ENCODE measurements around the gene FCN1.

Gene FCN1

DNA sequence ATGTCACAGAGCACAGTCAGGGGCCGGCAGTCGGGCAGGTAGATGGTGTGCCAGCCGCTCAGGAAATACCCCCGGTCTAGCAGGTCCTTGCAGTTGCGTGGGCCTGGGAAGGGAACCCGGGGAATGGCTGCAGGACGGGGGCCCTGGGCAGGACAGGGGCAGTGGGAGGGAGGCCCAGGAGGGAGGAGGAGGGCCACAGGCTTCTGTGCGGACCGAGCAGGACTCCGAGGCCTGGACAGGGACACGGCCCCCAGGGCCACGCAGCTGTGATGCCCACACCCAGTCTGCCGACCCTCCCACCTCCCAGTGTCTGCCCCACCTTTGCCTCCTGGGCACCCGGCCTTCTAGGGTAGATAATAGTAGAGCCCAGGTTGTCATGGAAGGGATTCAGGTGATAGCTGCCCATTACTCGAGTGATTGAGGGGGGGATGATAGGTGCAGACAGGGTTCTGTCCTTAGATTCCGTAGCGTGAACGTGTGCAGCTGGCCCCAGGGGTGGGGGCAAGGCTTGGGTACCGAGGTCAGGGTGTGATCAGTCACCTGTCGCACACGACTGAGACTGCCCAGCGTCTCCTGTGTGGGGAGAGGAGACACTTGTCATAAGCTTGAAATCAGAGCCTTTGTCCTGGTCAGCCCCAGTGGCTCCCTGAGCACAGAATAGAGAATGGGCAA lies 4.5 kb downstream of the FCN1 start:
- DNase-seq: peak; percentile 41

DNA sequence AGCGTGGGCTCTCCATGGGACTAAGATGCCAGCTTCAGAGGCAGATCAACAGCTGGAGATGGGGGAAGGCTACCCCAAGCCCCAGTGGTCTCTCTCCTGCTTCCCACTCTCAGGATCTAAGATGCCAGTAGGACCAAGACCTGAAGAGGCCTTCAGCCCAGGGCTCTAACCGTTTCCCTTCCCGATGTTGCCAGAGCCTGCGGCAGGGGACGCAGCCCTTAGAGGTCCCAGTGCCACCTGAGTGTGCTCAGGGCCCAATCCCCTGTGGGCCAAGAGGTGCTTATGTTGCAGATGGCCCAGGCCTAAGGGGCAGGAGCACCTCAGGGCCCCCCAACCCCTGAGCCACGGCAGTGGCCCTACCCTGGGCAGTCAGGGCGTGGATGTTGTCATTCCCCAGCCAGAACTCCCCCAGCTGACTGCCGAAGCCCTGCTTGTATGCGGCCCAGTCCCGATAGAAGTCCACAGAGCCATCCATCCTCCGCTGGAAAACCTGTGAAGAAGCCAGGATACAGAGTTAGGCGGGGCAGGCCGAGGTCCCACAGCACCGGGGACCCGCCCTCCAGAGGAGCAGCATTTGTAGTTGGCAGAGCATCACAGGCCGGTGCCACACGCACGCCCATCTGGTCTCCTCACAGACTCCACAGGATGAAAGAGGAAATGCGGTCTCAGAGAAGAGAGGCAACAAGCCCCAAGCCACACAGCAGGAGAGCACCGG lies 5.4 kb downstream of the FCN1 start:
- DNase-seq: peak; percentile 34

DNA sequence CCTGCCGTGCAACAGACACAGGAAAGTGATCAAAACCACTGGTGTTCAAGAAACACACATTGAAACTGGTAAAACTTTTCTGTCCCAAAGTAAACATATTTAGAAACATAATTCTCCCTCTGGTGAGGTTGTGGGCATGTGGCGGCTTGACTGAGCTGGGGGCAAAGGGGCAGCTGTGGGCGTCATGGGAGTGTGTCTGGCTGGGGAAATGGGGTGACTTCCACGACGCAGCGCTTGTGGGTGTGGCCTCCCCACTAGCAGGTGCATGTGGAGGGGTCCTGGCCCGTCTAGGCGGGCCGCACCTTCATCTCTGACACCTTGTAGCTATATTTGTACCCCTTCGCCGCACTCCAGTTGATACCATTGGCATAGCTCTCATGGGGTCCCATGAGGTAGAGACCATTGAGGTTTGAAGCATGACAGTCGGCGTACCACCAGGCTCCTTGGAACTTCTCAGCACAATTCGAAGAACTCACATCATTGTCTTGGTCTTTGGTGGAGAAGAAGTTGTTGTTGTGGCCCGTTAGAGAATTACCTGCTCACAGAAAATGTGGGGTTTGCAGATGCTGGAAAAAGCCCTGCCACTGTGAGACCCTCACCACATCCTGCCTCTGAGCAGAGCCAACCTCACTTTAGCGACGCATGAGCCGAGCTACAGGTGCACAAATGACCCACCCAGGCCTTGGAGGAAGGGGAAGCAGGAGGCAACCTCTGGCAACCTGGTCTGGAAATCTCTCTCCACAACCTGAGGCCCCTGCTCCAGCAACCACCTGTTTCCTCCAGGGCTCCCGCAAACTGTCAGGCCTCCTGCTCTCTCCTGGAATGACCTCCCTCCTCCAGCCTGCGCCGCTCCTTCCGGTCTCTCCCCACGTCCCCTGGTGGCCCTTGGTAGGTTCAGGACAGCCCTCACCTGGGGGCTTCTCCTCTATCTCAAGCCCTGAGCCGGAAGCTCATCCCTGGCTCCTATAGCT lies 7.9 kb downstream of the FCN1 start:
- peak; percentile 33 for DNase-seq

DNA sequence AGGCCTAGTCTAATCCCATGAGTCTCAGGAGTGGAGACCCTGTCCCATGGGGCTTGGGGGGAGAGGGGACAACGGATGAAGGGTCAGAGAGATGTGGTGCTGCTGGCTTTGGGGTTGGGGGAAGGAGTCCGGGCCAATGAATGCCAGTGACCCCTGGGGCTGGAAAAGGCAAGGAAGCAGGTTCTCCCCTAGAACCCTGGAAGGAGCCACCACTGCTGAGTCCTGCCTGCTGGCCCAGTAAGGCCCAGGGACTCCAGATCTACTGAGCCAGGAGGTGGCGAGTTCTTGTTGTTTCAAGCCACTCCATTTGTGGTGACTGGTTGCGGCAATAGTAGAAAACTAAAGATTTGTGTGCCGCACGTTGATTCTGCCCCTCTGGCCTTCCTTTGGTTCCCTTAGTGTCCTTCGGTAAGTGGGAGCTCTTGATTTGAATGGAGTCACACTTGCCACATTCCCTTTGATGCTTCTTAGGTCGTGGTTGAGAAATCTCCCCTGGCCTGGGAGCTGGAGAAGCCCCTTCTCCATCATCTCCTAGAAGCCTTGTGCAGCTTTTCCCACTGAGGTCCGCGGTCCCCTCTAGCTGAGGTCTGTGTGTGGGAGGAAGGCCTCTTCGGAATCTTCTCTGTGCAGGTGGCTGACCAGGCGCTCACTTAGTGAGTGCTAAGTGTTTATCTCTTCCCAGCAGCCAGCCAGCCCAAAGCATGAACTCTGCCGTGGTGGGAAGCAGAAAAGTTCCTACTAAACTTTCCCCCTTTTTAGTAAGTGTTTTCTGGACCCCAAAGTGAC lies 9.0 kb downstream of the FCN1 start:
- peak; percentile 16 for DNase-seq

DNA sequence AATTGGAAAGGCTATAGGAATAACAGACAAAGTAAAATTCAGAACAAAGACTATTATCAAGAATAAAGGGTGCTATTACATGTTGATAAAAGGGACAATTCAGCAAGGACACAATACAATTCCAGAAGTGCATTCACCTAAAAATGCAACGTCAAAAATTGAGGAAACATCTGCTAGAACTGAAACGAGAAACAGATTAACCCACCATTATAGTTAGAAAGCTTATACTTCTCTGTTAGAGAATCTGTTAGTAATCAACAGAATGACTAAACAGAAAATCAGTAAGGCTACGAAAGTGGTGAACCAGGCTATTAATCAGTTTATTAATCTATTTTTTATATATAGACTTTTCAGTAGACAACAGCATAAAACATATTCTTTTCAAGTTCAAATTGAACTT lies 14.8 kb downstream of the FCN1 start:
- no peak for DNase-seq

DNA sequence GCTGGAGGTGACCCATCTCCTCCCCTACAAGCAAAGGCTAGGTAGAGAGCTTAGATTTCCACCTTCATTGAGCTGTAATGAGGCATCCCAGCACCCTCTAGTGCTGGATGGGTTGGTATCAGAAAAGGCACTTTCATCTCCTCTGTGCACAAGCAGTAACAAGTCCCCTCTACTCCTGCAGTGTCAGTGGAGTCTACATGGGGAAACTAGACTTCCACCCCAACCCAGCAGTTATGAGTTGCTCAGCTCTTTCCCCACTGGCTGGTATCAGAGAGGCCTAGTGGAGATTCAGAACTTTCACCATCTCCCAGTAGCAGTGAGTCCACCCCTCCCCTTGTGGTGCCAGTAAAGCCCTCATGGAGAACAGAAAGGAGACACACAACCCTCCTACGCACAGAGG lies 17.9 kb downstream of the FCN1 start:
- DNase-seq: peak; percentile 12

DNA sequence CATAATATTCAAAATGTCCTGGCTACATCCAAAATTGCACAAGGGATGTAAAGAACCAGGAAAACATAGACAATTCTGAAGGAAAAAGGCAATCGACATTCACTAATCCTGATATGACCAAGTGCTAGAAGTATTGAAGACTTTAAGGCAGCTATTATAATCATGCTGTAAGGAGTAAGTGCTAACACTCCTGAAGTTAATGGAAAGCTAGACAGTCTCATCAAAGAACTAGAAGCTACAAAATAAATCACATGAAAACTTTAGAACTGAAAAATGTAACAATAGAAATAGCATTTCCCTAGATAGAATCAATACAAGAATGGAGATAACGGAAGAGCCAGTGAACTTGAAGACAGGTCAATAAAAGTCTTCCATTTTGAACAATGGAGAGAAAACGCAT lies 18.5 kb downstream of the FCN1 start:
- no peak for DNase-seq

DNA sequence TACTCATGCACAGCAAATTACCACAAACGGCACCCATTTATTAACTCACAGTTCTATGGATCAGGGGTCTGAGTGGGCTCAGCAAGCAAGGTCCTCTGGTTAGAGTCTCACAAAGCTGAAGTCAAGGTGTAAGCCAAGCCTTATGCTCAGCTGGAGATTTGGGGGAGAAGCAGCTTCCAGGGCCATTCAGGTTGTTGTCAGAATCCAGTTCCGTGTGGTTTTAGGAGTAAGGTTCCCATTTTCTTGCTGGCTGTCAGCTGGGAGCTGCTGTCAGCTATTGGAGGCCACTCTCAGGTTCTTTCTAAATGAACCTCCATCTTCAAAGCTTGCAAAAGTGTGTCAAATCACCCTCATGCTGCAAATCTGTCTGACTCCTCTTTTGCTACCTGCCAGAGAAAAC lies 19.4 kb downstream of the FCN1 start:
- DNase-seq: no peak

DNA sequence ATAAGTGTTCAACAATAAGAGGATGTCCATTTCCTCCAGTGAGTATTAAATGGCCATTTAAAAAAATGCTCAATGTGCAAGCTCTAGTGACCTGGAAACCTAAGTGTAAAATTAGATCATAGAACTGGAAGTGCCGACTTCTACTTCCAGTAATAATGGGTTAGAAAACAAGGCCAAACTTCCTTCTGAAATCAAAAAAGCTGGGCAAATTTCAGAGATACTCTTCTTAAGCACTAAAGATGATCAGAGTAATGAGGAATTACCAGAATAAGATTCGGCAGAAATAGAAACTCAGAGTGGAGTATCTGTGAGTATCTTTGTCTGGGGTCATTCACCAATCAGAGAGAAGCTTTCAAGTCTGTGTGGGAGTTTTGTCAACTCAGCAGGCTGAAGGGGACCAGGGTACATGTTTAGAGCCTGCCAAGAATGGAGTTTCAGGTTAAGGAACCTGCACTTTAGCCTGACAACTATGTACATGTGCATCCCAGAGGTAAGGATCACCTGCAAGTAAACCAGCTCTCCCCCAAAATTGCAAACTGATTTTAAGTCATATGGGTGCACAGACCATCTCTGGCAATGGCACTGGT lies 20.0 kb downstream of the FCN1 start:
- DNase-seq: peak; percentile 17

DNA sequence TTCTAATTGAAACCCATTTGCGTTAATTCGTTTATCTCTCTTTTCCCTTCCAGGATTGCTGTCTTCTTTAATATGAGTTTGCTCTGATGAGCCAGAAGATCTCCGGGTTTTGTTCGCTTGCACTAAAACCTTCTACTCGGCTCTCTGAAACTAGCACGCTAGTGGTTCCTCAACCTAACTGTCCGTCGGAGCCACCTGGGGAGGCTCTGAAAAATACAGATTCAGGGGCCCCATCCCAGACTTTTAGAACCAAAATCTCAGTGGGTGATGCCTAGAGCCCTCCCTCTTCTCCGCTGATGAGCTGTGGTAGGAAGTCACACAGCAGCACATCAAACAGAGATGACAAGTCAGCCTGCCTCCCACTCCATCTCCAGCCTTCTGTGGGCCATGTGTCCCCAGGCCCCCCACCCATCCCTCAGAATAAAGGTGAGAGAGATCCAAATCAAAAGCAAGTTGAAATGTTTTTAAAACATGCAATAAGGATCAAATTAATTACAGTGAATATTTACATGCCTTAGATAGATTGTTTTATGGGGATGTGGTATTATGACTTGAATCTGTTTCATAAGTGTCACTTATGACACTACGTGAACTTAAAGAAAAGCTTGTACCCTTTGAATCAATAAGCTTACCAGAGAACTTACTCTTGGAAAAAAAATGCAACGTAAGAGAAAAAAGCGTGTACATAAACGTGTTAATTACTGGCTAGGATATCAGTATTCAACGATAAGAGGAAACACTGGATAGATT lies 20.7 kb downstream of the FCN1 start:
- peak; percentile 34 for DNase-seq

DNA sequence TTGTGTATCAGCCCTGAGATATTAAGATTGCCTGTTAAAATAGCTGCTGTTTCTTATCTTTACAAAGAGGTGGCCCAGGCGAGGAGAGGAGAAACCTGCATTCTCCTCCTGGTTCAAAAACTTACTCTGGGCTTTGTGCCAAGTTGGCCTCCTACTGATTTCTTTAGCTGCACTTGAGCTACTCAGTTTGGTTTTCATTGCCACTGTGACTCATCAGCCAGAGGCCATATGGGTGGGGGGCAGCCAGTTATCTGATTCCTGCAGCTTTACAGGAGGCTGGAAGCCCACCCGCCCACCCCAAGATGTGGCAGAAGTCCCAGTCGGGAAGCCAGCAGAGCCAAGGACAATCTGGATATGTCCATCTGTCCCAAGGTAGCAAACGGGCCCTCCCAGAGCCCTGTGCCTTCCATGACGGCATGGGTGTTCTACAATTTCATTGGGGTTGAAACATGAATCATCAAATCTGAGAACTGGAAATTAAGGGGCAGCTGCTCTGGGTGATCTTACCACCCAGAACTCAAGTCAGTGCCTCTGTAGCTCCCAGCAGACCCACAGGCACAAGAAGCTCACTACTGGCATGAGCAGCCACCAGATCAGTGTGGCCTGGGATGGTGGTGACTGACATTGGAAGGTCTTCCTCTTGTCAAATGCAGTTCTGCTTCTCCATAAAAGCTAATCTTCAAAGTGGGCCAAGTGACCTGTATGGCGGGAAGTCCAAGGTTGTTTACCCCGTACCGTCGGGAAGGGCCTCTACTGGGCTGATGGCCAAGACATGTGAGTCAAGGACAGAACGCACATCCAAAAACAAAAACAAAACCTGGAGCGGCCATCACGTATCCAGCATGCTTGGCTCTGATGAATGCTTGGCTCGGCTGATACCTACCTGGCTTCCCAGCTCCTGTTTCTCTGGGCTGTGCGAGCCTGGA lies 21.5 kb downstream of the FCN1 start:
- peak; percentile 6 for DNase-seq

DNA sequence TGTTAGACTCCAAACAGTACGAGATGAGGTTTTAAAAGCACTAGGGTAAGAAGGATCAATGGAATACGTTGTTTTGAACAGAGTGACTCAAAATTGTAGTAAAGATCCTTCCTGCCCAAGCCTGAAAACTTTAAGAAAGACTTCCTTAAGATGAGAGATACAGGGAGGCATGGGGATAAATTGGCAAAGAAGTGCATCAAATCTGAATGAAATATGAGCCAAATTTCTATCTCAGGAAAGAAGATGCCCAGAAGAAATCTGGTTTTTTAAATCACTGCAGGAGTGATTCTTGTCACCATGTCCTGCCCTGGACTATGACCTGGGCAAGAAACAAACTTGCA lies 22.2 kb downstream of the FCN1 start:
- DNase-seq: no peak

DNA sequence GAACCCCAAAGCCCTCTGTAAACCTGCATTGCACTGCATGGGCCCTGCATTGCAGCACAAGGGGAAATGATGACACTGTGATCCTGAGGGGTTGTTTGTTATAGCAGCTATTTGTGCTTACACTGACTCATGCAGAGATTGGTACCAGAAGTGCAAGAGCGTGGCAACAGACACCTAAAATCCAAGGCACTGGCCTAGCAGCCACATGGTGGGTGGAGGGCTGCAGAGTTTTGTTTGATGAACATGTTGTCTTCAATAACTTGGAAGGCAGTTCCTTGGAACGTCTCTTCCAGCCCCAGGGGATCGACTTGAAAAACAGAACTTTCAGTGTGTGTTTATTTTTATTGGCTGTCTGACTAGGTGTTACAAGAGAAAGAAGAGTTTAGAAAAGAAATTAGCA lies 22.6 kb downstream of the FCN1 start:
- peak; percentile 9 for DNase-seq

DNA sequence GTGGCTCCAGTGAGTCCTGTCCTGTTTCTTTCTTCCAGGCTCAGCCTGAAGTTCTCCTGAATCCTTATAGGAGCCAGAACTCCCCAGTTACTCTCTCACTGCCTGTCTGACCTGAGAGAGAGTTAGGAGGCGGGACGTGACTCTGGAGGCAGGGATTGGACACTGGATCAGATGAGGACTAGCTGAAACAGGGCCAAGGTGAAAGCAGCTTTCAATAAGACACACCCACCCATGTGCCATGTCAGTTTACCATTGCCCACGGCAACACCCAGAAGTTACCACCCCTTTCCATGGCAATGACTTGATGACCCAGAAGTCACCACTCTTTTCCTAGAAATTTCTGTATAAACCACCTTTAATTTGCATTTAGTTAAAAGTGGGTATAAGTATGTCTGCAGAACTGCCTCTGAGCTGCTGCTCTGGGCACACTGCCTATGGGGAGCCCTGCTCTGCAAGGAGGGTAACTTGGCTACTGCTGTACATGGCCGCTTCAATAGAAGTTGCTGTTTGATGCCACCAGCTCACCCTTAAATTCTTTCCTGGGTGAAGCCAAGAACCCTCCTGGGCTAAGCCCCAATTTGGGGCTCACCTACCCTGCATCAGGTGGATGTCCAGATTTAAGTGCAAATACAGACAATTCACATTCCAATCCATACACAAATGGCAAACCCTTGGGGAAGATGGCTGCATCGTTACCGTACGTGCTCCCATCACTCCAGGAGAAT lies 23.4 kb downstream of the FCN1 start:
- peak; percentile 19 for DNase-seq

DNA sequence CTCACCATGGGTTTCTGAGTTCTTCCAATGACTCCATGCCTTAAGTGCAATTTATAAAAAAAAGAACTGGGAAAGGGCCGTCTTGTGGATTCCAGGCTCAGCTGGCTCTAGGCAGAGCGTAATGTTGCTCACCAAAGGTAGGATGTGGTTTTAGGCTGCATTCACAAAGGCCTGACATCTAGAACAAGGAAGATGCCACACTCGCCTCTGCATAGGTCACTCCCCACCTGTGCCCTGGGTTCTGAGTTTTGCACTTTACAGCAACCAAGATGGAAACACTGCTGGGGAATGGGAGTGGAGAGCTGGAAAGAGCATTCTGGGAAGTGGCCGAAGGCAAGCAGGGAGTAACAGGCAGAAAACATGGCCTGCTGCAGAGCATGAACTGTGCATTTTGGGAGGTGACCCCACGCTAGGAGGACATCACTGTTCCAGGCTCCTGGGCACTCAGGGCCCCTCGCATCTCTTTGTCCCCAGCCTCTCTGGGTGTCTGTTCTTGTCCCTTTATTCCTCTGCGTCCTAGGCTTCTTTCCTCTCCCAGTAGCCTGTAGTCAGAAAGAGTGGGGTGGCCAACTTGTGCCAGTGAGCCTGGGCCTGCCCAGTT lies 24.8 kb downstream of the FCN1 start:
- peak; percentile 6 for DNase-seq

DNA sequence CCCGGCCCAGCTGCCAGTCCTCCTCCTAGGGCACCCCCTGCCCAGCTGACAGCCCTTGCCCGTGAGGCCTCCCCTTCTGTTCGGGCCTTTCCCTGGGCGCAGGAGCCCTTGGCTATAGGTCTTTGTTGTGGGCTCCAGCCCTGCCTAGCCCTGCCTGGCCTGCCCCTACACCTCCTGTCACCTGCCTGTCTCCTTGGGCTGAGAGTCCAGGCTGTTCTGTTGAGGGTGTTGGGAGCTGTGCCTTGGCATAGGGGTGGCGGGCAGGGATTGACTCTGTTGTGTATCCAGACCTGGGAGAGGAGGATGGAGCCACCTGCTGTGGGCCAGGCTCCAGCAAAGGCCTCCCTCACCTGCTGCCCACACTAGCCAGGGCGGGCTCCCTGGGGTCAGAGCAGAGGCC lies 25.5 kb downstream of the FCN1 start:
- peak; percentile 30 for DNase-seq

DNA sequence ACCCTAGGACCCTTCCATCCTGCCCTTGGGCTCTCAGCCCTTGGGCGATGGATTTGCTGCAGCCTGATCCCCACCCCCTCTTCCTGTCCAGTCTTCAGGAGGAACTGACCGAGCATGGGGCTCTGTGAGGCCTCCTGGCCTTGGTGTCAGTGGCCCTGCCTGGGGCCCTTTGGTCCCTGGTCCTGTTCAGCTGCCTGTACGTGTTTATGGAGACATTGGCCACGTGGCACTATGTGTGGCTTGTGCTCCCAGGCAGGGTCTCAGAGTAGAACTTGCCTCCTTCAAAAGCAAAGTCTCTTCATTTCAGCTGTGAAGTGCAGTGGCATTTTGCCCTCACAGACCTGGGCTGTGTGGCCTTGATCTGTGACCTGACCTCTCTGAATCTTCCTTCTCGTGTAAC lies 26.0 kb downstream of the FCN1 start:
- no peak for DNase-seq

DNA sequence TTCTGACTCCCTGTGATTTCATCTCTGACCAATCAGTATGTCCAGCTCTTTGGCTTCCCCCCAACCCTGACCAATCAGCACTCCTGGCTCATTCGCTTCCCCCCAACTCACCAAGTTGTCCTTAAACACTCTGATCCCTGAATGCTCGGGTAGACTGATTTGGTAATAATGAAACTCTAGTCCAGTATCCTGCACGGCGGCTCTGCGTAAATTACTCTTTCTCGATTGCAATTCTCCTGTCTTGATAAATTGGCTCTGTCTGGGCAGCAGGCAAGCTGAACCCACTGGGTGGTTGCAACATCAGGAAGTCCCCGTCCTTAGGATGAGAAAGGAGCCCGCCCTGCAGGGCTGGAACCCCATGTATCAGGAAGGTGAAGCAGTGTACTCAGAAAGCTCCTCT lies 26.7 kb downstream of the FCN1 start:
- no peak for DNase-seq

DNA sequence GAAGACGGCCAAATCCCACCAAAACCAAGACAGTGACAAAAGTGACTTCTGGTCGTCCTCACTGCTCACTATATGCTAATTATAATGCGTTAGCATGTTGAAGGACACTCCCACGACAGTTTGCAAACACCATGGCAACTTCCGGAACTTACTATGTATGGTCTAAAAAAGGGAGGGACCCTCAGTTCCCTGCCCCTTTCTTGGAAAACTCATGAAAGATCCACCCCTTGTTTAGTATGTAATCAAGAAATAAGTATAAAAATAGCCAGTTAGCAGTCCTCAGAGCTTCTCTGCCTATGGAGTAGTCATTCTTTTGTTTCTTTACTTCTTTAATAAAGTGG lies 27.6 kb downstream of the FCN1 start:
- no peak for DNase-seq

Data from activated effector memory CD4-positive, alpha-beta T cell treated with anti-CD3 and anti-CD28 coated beads, Interleukin-2, amount 50 U/mL, for 16 hours (primary cell).